ENCODE measurements around the gene PCDHA11. TPM values are rescaled to one million over a fixed set of nuclear protein-coding genes. Genes with fewer than 3 reads are reported as not detected.
"Not testable (repeated sequence)": the region's sequence is repeated elsewhere in the genome, so short reads cannot be mapped to it uniquely, and the experiment has no call there.

Gene PCDHA11
- total RNA-seq, 4 donors from 2014 or later = under 0.01 to 0.11 (median 0.04) TPM; not detected in 1

DNA sequence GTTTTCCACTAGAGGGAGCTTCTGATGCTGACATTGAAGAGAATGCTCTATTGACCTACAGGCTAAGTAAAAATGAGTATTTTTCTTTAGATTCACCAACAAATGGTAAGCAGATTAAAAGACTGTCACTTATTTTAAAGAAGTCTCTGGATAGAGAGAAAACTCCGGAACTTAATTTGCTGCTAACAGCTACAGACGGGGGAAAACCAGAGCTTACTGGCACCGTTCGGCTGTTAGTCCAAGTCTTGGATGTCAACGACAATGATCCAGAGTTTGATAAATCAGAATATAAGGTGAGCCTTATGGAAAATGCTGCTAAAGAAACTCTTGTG, 764 bp downstream of the PCDHA11 start:
- Histone ChIP-seq H3K4me3 (no peak overlapping the region), H3K4me1 (no peaks in the 10 kb centered on the region)

DNA sequence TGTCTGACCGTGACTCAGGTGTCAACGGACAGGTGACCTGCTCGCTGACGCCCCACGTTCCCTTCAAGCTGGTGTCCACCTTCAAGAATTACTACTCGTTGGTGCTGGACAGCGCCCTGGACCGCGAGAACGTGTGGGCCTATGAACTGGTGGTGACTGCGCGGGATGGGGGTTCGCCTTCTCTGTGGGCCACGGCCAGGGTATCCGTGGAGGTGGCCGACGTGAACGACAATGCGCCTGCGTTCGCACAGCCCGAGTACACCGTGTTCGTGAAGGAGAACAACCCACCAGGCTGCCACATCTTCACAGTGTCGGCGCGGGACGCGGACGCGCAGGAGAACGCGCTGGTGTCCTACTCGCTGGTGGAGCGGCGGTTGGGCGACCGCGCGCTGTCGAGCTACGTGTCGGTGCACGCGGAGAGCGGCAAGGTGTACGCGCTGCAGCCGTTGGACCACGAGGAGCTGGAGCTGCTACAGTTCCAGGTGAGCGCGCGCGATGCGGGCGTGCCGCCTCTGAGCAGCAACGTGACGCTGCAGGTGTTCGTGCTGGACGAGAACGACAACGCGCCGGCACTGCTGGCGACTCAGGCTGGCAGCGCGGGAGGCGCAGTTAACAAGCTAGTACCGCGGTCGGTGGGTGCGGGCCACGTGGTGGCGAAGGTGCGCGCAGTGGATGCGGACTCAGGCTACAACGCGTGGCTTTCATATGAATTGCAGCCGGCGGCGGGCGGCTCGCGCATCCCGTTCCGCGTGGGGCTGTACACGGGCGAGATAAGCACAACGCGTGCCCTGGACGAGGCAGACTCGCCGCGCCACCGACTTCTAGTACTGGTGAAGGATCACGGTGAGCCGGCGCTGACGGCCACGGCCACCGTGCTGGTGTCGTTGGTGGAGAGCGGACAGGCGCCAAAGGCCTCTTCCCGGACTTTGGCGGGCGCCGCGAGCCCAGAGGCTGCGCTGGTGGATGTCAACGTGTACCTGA, 1.8 kb downstream of the PCDHA11 start:
- 60 to 69% methylated on average over 59 to 71 of the region's 114 CpGs for WGBS, 2 donors
- intact Hi-C loops (cut with DNase I) = no loop called here
- H3K9me3 ChIP-seq = peaks cover 0 to 33% (median 17%) of the 10 kb centered on the region in 3 donors

More for the DNA sequence above, 764 bp downstream of the PCDHA11 start:
- Histone ChIP-seq H3K27ac (no peak overlapping the region), H3K27me3 (peaks cover 0 to 17% (median 0%) of the 10 kb centered on the region in 4 donors), H3K36me3 (no peaks in the 10 kb centered on the region), H3K9me3 (peaks cover 0 to 29% (median 13%) of the 10 kb centered on the region in 3 donors)
- TF ChIP-seq POLR2A (IDR thresholded peaks at IDR 0.05) = no peak
- no peak for DNase-seq
- intact Hi-C loops (cut with DNase I) = no loop called here
- WGBS, 2 donors = 64 to 65% methylated on average over 5 of the region's 5 CpGs

GRCh38 chr5:140875085-140876065, 6.6 kb downstream of the PCDHA11 start, which contains the start of gene PCDHA12:
Gene PCDHA12, plus strand, starts transcription at chr5:140875308. Its CDS starts 165 bp downstream, at chr5:140875473.
- intact Hi-C loops (cut with DNase I) = no loop called here
- no peaks in the 10 kb centered on the region for H3K4me1 ChIP-seq
- peaks cover 0 to 48% (median 30%) of the 10 kb centered on the region in 3 donors for H3K9me3 ChIP-seq
- H3K27ac ChIP-seq = no peak within 1 kb of the TSS
- peaks cover 0 to 47% (median 0%) of the 10 kb centered on the region in 4 donors for H3K27me3 ChIP-seq
- 23 to 39% methylated on average over 22 to 30 of the region's 47 CpGs for WGBS, 2 donors
- DNase-seq = no peak
- H3K4me3 ChIP-seq = no peak within 1 kb of the TSS
- no peak for TF ChIP-seq POLR2A (IDR thresholded peaks at IDR 0.05)
- no peak for TF ChIP-seq CTCF (IDR thresholded peaks at IDR 0.05)
- H3K36me3 ChIP-seq = no peaks in the 10 kb centered on the region

More for the DNA sequence above, 1.8 kb downstream of the PCDHA11 start:
- Histone ChIP-seq H3K27me3 (peaks cover 0 to 27% (median 0%) of the 10 kb centered on the region in 4 donors), H3K4me3 (no peak overlapping the region), H3K4me1 (no peaks in the 10 kb centered on the region), H3K36me3 (no peaks in the 10 kb centered on the region), H3K27ac (no peak overlapping the region)
- TF ChIP-seq CTCF (IDR thresholded peaks at IDR 0.05) = no peak
- no peak for TF ChIP-seq POLR2A (IDR thresholded peaks at IDR 0.05)
- no peak for DNase-seq

DNA sequence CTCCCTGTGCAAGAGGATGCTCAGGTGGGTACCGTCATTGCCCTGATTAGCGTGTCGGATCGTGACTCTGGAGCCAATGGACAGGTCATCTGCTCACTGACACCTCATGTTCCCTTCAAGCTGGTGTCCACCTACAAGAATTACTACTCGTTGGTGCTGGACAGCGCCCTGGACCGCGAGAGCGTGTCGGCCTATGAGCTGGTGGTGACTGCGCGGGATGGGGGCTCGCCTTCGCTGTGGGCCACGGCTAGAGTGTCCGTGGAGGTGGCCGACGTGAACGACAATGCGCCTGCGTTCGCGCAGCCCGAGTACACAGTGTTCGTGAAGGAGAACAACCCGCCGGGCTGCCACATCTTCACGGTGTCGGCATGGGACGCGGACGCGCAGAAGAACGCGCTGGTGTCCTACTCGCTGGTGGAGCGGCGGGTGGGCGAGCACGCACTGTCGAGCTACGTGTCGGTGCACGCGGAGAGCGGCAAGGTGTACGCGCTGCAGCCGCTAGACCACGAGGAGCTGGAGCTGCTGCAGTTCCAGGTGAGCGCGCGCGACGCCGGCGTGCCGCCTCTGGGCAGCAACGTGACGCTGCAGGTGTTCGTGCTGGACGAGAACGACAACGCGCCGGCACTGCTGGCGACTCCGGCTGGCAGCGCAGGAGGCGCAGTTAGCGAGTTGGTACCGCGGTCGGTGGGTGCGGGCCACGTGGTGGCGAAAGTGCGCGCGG, 7.9 kb downstream of the PCDHA11 start:
- Histone ChIP-seq H3K9me3 (peaks cover 0 to 40% (median 22%) of the 10 kb centered on the region in 3 donors), H3K27me3 (peaks cover 0 to 37% (median 0%) of the 10 kb centered on the region in 4 donors)
- H3K4me3 ChIP-seq; H3K36me3 ChIP-seq; intact Hi-C loops (cut with DNase I); H3K4me1 ChIP-seq; H3K27ac ChIP-seq; DNase-seq: not testable (repeated sequence)
- WGBS, 2 donors = 53 to 70% methylated on average over 48 to 50 of the region's 80 CpGs

- no peak overlapping the region for H3K27ac ChIP-seq
- peaks cover 0 to 43% (median 27%) of the 10 kb centered on the region in 3 donors for H3K9me3 ChIP-seq
- H3K4me3 ChIP-seq = no peak overlapping the region
- no peak for TF ChIP-seq POLR2A (IDR thresholded peaks at IDR 0.05)
- TF ChIP-seq CTCF (IDR thresholded peaks at IDR 0.05) = no peak
- peaks cover 0 to 42% (median 0%) of the 10 kb centered on the region in 4 donors for H3K27me3 ChIP-seq
- DNase-seq = no peak
- WGBS, 2 donors = 58 to 78% methylated on average over 20 to 36 of the region's 37 CpGs
- no peaks in the 10 kb centered on the region for H3K4me1 ChIP-seq
- intact Hi-C loops (cut with DNase I) = no loop called here
- no peaks in the 10 kb centered on the region for H3K36me3 ChIP-seq
Observed at GRCh38 chr5:140877262-140877581, 8.5 kb downstream of the PCDHA11 start.

Data from esophagus squamous epithelium (tissue), 5 donors.